Suppressor macrophage (primary cell): ENCODE data around the gene CCNQ.

Experiments
- DNase-seq, 4 experiments: peaks; one replicate each; pipeline ENCODE4 v3.0.0-alpha.2; 2020 to 2022

CCNQ gene

GRCh38 chrX:153595859-153596857 lies 2.8 kb downstream of the CCNQ start:
- DNase-seq, result no peak

DNA sequence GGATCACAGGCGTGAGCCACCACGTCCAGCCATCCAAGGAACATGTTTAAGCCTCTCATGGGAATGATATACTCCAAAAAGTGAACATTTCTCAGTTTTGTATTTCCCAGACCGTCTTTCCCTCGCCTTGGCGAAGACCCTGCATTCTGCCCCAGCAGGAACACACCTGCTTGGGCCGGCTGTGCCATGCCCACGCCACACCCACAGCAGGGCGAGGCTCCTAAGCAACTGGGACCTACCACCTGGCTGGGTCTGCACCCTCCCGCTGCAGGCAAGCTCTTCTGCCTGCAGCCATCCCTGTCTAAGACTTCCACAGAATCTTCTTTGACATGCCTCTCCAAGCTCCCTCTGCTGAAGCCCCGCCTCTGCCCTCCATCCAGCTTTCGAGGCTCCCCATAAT lies 3.6 kb downstream of the CCNQ start:
- no peak for DNase-seq

DNA sequence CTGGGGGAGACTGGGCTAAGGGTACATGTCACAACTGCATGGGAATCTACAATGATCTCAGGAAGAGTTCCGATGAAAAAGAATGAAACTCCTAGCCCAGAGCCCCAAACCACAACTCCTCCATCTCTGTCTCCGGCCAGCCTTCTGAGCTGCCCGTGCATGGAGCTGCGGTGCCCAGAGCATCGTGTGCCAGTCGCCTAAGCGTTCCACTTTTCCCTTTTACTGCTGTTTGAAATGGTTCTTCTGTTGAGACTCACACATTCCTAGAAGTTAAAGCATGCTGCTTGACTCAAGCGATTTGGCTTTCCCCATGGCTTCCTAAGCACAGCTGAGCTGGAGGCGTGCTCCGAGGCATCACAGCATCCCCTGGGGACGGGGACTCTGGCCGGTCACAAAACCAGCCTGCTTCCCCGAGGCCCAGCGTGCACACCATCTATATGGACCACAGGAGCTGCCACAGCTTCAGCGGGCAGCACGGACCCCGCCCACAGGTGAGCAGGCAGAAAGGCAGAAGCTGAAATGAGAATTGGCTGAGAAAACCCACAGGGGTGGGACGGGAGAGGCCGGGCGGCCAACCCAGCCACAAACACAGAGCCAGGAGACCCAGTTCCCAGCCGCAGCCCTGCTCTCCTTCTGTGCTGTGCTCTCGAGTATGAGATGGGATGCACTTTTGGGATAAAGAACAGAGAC lies 5.0 kb downstream of the CCNQ start:
- DNase-seq, result no peak

GRCh38 chrX:153592966-153593688 lies 5.8 kb downstream of the CCNQ start:
- DNase-seq, result no peak

DNA sequence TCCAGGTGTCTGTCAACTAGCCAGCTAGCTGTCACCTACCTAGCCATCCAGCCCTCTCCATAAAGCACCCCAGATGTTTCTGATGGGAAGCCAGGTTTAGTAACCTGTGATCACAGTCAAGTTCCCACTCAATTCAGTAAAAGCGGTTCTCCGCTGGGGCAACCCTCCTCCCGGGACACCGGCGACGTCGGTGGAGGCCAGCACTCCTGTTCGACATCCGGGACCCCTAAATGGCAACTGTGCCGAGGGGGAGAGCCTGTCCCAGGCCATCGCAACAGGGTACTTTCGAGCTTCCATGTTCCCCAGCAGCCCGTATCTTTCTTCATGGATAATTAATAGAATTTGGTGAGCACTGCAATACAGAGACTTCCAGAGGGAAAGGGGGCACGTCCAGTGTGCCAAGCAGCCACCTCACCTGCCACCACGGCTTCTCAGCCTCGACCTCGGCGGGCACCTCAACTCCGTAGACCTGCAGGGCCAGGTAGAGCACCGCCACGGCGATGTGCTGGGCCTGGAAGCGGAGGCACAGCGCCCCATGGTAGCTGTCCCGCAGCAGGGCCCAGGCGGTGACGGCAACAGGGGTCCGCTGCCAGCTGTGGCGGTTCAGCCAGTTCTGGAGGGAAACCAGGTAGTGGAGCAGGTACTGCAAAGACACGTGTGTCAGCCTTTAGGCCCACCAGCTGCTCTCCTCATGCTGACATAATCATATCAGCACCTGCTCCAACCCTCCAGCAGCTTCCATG lies 6.7 kb downstream of the CCNQ start:
- DNase-seq, result no peak

DNA sequence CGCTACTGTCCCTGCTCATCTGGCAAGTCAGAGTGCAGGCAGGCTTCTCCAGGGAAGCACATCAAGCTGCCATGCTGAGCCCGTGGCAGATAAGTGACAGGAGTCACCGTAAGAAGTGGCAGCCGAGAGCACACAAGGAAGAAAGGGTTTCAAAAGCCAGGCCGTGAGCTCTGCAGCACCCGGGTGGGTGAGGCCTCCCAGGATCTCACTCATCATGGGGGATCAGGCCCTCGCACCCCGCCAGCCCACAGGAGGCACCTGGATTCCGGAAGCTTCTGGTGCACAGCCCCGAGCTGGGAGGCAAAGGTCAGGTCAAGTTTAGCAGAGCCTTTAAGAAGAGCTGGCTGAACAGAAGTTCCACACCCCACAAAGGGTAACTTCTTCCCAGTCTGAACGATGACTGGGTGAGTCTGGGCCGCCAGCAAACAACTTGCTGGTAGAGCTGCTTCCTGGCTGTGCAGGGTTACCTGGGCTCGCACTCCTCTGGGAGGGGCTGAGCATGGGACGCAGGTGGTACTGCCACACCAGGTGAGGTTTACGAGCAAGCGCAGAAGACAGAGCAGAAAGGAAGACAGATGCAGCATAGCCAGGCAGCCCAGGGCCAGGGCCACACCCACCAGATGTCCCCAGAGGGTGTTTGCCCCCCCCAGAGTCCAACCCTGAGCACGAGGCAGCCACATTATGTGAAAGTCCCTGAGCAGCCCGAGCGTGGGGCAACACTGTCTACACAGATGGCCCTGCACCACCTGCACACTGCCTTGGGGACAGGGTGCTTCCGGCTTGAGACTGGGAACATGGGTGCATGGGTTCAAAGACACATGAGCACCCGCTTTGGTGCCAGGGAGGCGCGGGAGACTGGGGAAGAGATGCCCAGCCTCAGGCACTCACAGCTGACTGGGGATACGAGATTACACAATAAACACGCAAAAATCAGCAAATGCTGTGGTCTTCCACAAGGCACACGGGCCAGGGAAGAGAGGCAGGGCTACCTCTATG lies 7.7 kb downstream of the CCNQ start:
- no peak for DNase-seq

DNA sequence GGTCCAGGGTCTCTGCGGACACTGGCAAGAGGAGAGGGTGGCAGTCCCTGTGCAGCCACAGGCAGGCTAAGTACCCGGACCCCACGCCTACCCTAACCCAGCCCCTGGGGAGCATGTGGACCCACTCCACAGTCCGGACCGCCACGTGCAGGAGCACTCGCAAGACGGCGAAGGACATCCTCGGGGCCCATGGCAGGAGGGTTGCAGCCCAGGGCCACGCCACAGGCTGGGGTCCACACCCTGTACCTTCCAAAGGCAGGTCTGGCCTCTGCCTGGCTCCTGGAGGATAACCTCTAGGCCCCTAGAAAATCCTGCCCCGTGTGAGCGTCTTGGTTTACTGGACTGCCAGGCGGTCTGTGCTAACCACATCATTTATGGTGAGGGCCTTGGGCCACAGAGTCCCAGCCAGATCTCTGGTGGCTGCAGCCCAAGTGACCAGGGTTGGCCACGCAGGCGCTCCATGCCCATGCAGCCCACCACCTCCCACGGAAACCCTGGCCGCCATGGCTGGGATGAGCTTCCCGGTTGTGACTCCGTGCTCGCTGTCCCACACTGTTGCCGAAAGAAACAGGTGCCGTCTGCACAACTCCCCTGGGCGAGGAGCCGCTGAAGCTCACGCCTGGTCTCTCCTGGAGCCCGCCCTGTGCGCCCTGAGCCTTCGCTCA lies 10.0 kb downstream of the CCNQ start:
- DNase-seq, result no peak

GRCh38 chrX:153588021-153588781 lies 10.7 kb downstream of the CCNQ start:
- no peak for DNase-seq

DNA sequence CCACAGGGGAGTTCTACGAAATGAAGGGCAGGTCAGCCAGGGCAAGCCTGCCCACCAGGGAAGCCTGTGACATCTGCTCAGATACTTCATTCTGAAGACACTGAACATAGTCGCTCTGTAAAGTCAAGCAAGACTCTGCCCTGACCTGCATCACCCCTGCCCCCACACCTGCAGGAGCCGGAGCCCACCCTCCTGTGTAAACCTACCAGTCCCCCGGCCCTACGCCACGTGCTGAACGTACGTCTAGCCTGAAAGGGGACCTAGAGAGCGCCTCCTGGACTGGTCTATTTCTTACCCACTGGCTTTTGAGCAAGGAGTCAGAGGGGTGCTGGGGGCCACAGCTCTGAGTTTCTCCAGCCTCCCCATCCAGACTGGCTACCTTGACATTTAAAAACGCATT lies 11.6 kb downstream of the CCNQ start:
- no peak for DNase-seq

DNA sequence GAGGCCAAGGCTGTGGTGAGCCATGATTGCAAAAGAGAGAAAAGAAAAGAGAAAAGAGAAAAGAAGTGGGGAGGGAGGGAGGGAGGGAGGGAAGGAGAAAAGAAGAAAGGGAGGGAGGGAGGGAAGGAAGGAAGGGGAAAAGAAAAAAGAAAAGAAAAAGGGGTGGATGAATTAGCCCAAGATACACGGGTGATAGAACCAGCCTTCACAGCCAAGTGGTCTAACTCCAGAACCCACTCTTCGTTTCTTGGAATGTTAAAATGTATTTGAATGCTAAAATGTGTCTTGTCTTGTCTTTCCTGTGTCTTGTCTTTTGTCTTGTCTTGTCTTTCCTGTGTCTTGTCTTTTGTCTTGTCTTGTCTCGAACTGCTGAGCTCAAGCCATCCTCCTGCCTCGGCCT lies 13.1 kb downstream of the CCNQ start:
- no peak for DNase-seq

DNA sequence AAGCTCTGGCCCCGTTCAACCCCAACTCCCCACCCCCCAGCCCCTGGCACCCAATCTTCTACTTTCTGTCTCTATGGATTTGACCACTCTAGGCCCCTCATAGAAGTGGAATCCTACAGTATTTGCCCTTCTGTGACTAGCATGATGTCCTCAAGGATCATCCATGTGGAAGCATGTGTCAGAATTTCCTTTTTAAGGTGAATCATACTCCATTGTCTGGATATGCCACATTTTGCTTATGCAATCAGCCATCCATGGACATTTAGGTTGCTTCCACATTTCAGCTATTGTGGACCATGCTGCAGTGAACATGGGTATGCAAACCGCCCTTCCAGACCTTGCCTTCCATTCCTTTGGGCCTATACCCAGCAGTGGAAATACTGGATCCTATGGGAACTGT lies 15.5 kb downstream of the CCNQ start:
- peak in 1 of 4 experiments; percentile 7 for DNase-seq

- DNase-seq, result peak; percentile 63 to 86 (median 79)
Measured at GRCh38 chrX:153582896-153583295, 16.0 kb downstream of the CCNQ start.

DNA sequence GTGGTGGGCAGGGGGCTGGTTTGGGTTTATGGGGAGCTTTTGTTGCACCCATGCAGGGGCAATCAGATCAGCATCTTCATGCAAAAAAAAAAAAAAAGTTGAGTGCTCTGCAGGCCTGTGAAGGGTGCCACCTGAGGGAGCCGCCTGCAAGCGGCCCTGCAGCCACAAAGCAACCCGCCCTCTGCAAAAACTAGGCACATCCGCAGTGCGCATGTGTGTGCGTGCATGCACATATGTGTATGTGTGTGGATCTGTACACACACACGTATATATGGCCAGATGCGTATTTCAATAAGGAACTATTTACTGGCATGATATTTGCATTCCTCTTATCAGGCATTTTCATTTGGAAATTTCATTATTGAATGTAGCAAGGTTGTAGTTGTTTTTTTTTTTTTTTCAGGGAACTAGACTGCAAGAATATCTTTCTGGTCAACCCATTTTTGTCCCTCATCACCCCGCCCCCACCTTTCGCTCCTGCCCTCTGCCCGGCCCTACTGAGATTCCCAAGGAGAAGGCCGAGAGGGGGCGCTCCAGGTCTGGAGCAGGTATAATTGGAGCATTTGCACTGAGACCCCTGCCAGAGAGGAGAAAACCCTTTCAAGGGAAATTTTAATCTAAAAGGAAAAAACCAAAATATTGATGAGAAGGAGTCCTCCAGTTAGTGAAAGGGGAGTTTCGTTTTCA lies 18.1 kb downstream of the CCNQ start:
- DNase-seq, result no peak

DNA sequence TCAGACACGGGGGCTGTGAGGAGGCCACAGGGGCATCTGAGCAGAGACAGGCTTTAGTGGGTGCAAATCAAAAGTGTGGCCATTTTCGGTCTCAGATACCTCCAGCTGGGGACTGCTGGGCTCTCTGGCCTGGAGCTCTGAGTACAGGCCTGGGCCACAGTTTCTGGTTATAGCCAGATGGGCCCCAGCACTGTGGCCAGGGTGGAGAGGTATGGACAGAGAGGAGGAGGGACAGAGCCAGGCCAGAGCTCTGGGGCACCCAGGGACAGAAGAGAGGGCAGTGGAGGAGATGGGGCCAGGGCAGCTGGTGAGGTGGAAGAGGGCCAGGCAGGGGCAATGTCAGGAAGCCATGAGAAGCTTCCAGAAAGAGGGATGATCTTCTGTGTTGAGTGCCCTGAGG lies 20.1 kb downstream of the CCNQ start:
- no peak for DNase-seq

- no peak for DNase-seq
Measured at GRCh38 chrX:153578200-153578835, 20.6 kb downstream of the CCNQ start.

GRCh38 chrX:153576961-153577360 lies 22.0 kb downstream of the CCNQ start:
- no peak for DNase-seq

- no peak for DNase-seq
Measured at GRCh38 chrX:153576239-153576870, 22.6 kb downstream of the CCNQ start.

DNA sequence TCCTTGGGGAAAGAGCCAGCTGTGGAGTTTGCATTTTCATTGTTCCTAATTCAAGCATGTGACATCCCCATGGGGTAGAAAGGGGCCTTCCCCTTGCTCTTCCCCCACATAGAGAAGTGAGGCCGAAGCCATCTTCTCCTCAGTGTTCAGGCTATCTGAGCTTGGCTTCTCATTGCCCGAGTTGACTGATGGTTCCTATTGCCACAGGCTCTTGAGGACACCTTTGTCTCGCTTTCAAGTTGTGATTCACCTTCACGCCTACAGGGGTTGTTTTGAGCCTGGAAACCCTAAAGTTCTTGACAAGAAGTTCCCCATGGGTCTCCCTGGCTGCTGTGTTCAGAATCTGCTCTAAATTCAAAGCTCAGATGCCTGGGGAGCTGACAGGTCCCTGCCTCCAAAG lies 25.0 kb downstream of the CCNQ start:
- peak in 2 of 4 experiments; percentile 18 to 22 for DNase-seq
